ENCODE results near the gene EML2. TPM values are rescaled to one million over a fixed set of nuclear protein-coding genes. Genes with fewer than 3 reads are reported as not detected.
A peak's percentile ranks its signal among the peaks of the same experiment; 100 is the strongest.

The EML2 gene
- total RNA-seq, 1 donor from 2014 or later = 97.7 TPM

DNA sequence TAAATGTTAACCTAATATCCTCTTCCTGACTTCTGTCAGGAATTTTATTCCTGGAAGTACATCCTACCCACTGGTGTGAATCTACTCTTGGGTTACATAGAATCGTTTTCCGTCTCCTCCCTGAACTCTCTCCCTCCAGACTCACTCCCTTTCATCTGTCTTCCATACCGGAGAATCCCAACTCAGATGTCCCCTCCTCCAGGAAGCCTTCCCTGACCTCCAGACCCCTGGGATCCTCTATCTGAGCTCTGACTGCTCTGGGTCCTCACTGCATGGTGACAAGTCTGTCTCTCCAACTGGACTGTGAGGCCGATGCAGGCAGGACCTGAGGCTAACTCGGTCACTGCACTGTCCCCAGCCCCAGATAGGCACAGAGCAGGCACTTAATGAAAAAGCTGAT lies 79.2 kb downstream of the EML2 start:
- no peak for ATAC-seq (ENCODE audit: low read depth)
- Mint-ChIP-seq H3K4me1 (peaks cover 39% of the 10 kb centered on the region), H3K36me3 (ENCODE audit: low read depth) (peaks cover 3% of the 10 kb centered on the region), H3K27ac (peak overlapping the region; percentile 21), H3K27me3 (no peaks in the 10 kb centered on the region), H3K9me3 (no peaks in the 10 kb centered on the region), H3K4me3 (no peak overlapping the region)
- intact Hi-C loops (cut with micrococcal nuclease) = no loop called here
- no peak for DNase-seq
- ChIA-PET POLR2A (no interaction called here), CTCF (interaction anchor here (0.6 to 2.2 kb wide), 2 partner anchors 8 to 17 kb away, joined by 4 to 7 read pairs; no protein-coding TSS in a partner anchor)
- TF ChIP-seq CTCF (IDR thresholded peaks at IDR 0.05) = no peak

Other genes starting within 250 kb of the EML2 start
- gene PPP1R13L, start 234.3 kb downstream of the EML2 start, total RNA-seq = 4.0 and 5.1 TPM in 2 replicates
- gene POLR1G, start 232.8 kb downstream of the EML2 start, total RNA-seq = 6.7 and 6.8 TPM in 2 replicates
- 69.2 and 71.6 TPM in 2 replicates for gene ERCC1, start 215.5 kb downstream of the EML2 start, total RNA-seq
- gene FOSB, start 171.4 kb downstream of the EML2 start, total RNA-seq = 16.8 and 20.4 TPM in 2 replicates
- gene RTN2, start 142.3 kb downstream of the EML2 start, total RNA-seq = 1.2 and 1.5 TPM in 2 replicates
- 0.80 and 1.4 TPM in 2 replicates for gene PPM1N, start 141.0 kb downstream of the EML2 start, total RNA-seq
- 294 and 300 TPM in 2 replicates for gene VASP, start 131.9 kb downstream of the EML2 start, total RNA-seq
- gene OPA3, start 54.6 kb downstream of the EML2 start, total RNA-seq = 12.0 and 14.4 TPM in 2 replicates
- not detected in 2 replicates for gene GPR4, start 37.2 kb downstream of the EML2 start, total RNA-seq
- gene GIPR, start 28.8 kb upstream of the EML2 start, total RNA-seq = 0.49 and 0.69 TPM in 2 replicates
- 507 and 570 TPM in 2 replicates for gene SNRPD2, start 52.6 kb upstream of the EML2 start, total RNA-seq
- 19.3 and 21.1 TPM in 2 replicates for gene QPCTL, start 53.3 kb upstream of the EML2 start, total RNA-seq
- 36.3 and 44.0 TPM in 2 replicates for gene FBXO46, start 91.5 kb upstream of the EML2 start, total RNA-seq
- gene MEIOSIN, start 94.0 kb upstream of the EML2 start, total RNA-seq = not detected in 2 replicates
- gene SIX5, start 129.9 kb upstream of the EML2 start, total RNA-seq = 1.2 and 1.9 TPM in 2 replicates
- 34.3 and 39.0 TPM in 2 replicates for gene DMPK, start 143.1 kb upstream of the EML2 start, total RNA-seq
- gene DMWD, start 153.4 kb upstream of the EML2 start, total RNA-seq = 64.7 and 77.3 TPM in 2 replicates
- gene RSPH6A, start 175.9 kb upstream of the EML2 start, total RNA-seq = 0.29 and 0.51 TPM in 2 replicates
- 131 and 150 TPM in 2 replicates for gene SYMPK, start 223.8 kb upstream of the EML2 start, total RNA-seq
- gene FOXA3, start 224.9 kb upstream of the EML2 start, total RNA-seq = not detected in 2 replicates
- gene IRF2BP1, start 246.7 kb upstream of the EML2 start, total RNA-seq = 14.8 and 17.5 TPM in 2 replicates

Measured in activated B cell treated with CpG ODN at 0.5 μM for 24 hours (primary cell).